NCI-H2029 treated with DMSO at 0.1 percent for 48 hours (cell line): ENCODE data around the gene MSMP.

Experiments
- DNase-seq: peaks from one replicate; lab custom pipeline; 2025; lab: John Stamatoyannopoulos, UW

MSMP gene

GRCh38 chr9:35743880-35744518 is 10.1 kb downstream of the MSMP start:
- DNase-seq = no peak

DNA sequence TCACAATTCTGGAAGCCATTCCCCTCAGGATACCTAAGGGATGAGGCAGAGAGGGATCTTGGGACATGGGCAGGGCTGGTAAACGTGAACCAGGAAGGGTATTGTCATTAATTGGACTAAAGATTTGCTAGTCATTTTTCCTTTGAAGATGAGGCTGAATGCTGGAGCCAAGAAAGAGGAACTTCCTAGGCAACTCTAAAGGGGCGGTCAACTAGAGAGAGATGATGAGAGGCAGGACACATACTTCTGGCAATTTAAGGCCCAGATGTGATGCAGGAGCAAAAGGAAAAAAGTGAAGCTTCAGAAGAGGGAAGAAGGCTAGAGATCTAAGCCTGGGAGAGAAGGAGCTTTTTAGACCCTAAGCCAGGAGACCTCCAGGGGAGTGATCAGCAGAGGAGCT is 10.6 kb downstream of the MSMP start:
- DNase-seq = no peak

GRCh38 chr9:35741740-35742139 is 12.3 kb downstream of the MSMP start:
- no peak for DNase-seq

DNA sequence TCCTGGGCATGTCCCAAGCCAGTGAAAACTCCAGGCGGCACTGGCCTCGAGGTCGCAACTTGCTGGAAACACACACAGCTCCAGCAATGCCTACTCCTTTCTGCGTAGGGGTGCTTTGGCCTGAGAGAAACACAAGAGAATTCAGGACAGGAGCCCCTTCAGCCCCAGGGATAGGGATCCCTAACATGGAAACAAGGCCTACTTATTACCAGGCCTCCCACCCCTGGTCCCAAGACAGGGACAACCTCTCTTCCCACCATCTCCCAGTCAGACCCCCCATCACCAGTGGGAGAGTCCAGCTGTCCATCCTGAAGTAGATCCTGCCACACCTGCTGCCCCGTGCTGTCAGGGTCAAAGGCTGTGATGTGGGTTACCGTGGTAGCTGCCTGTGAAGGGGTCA is 13.8 kb downstream of the MSMP start:
- no peak for DNase-seq

- no peak for DNase-seq
Measured at GRCh38 chr9:35738924-35739323, 15.2 kb downstream of the MSMP start.

- DNase-seq = no peak
Measured at GRCh38 chr9:35738186-35738585, 15.9 kb downstream of the MSMP start.

DNA sequence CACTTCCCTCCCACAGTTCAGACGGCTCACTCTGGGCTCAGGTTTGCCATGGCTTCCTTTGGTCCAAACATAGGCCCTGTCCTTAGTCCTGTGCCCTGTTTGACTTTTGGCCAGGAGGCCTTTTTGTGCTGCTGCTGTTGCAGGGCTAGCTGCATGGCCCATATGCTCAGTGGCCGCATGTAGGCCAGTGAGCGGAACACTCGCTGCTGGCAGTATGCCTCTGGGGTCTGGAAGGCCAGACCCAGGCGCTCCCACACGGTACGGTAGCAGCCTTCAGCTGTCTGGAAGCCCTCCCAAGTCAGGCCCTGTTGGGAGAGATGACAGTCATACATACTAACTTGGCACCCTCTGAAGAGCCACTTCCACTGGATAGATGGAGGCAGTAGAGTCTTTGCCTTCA is 16.9 kb downstream of the MSMP start:
- DNase-seq = no peak

DNA sequence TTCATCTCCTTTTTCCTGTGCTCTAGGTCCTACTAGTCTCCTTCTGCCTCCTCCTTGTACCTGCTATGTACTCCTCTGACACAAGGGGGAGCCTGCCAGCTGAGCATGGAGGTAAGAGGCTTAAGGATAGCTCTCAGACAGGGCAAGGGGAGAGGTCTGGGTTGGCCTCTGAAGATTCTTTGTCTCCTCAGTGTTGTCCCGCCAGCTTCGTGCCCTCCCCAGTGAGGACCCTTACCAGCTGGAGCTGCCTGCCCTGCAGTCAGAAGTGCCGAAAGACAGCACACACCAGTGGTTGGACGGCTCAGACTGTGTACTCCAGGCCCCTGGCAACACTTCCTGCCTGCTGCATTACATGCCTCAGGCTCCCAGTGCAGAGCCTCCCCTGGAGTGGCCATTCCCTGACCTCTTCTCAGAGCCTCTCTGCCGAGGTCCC is 17.9 kb downstream of the MSMP start:
- peak; percentile 64 for DNase-seq

DNA sequence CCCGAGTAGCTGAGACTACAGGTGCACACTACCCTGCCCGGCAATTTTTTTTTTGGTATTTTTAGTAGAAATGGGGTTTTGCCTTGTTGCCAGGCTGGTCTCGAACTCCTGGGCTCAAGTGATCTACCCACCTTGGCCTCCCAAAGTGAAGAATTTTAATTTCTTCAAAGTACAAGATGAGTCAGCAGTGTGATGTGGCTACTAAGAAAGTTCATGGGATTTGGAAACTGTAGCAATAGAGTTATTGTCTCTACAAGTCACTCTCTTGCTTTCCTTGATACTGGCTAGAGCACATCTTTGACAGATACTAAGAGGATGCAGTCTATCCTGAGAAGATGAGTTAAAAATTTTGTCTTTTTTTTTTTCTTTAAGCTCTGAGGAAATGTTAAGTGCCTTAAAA is 20.0 kb downstream of the MSMP start:
- DNase-seq = no peak

GRCh38 chr9:35732800-35733541 is 21.1 kb downstream of the MSMP start:
- DNase-seq = no peak

DNA sequence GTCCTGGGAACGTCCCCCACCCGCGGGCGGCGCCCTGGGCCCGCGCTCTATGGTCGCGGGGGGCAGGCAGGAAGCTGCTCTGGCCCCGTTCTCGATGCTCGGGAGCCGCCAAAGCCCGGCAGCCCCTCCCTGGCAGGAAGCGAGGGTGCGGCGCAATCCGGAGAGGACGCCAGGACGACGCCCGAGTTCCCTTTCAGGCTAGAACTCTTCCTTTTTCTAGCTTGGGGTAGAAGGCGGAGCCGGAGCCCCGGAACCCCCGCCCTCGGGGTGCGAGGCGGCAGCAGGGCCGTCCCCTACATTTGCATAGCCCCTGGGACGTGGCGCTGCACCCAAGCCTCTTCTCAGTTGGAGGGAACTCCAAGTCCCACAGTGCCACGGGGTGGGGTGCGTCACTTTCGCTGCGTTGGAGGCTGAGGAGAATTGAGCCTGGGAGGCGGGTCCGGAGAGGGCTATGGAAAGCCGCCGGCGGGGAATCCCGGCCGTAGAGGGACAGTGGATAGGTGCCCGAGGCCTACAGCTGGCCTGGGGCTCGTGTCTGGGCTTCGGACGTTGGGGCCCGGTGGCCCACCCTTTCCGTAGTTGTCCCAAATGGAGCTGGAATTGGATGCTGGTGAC is 21.8 kb downstream of the MSMP start, which contains the start of the genes CREB3 and TLN1:
TSS of gene CREB3 (plus strand) at position 482 of the 615 bp plus-strand sequence. CDS start at position 589, 107 bp downstream.
TSS of gene TLN1 (minus strand) at position 11 of the 615 bp plus-strand sequence. CDS start 6,501 bp downstream, outside the sequence.
- peak; percentile 98 for DNase-seq

DNA sequence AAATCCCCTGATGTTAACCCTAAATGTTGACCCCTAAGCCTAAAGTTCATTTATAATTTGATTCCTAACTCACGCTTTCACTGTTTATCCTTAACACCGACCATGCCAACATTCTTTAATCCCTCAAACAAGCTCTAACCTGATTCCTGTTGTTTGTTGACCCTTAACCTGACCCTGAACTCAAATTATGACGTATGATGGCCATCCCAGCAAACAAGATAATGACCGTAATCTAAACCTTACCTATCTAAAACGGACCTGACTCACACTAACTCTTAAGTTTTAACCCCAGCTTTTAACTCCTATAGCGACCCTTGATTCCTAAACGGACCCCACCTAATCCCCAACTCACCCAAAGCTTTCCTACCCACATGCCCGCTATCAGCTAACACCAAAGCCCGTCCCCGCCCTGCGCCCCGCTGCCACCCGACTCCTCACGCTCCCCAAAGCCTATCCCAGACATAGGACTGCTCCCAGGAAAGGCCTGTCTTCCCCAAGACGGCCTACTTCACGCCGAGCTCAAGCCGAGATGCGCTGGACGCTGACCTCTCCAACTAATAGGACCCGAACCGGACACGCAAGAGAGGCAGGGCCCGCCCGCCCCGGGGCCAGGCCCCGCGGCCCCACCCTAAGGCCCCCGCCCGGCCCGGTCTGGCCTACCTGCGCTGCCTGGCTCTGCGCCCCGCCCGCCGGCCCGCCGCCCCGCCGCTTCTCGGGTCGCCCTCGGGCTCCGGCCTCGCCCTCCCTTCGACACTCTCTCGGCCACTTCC is 22.5 kb downstream of the MSMP start:
- no peak for DNase-seq

DNA sequence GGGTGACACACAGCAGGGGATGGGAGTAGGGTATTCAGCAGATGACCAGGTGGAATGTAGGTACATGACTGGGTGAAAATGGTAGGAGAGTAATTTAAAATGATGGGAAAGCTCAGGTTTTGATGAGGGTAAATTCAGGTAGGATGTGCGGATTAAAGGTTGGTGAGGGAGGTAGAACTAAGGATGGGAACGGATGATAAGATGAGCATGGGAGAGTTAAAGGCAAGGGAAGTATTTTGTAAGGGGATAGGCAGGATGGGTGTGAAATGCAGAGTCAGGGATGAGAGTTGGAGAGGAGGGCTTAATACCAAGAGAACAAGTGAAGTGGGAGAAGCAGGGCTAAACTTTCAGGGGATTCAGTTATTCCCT is 23.6 kb downstream of the MSMP start:
- no peak for DNase-seq

GRCh38 chr9:35729700-35730485 is 24.2 kb downstream of the MSMP start:
- no peak for DNase-seq

DNA sequence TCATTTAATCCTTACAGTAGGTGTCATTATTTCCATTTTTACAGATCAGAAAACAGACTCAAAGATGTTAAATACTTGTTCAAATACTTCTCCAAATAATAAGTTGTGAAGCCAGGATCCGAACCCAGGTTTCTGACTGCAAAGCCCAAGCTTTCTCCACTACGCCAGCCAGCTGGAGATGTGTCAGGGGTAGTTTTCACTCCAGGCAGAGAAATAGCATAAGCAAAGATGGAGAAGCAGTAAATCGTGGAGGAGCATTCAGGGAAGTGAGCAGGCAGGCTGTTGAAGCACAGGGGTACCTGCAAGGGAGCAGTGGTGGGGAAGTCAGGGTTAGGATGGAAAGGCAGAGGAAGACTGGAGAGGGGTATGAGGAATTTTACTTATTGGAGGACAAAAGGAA is 25.0 kb downstream of the MSMP start:
- DNase-seq = no peak

DNA sequence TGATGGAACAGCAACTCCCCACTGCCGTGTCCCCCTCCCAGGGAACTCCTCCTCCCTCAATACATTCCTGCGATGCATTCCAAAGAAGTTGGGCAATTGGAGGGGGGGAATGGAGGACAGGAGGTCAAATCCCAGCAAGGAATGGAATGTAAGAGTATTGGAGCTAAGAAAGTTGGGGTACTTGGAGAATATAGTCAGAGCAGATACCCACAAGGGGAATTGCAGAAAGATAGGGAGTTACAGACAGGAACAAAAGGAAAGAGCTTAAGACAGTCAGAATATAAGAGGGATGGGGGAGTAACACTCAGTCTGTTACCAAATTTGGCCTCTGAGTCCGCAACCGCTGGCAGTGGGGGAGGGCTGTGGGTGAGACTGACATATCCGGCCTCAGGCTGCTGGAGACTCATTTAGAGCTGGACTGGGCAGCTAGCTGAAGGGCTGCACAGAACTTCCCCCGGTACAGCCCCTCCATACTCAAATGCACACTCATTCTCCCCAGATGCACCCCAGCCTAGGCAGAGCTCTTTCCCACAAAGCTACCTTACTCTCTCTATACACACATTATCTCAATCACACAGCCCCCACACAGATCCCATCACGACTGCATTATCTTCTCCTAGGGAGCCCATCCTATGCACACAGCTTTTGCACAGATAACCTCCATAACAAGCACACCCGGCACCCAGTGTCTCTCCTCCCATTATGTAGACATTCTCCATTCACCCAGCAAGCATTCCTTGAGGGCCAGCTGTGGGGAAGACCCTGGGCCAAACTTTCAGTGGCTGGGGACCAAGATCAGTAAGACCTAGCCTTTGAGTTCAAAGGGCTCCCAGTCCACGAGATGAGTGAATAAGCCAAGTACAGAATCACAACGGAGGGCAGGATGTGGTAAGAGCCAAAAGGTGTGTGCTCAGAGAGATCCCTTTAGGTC is 25.8 kb downstream of the MSMP start:
- no peak for DNase-seq

GRCh38 chr9:35727676-35728040 is 26.4 kb downstream of the MSMP start:
- no peak for DNase-seq

DNA sequence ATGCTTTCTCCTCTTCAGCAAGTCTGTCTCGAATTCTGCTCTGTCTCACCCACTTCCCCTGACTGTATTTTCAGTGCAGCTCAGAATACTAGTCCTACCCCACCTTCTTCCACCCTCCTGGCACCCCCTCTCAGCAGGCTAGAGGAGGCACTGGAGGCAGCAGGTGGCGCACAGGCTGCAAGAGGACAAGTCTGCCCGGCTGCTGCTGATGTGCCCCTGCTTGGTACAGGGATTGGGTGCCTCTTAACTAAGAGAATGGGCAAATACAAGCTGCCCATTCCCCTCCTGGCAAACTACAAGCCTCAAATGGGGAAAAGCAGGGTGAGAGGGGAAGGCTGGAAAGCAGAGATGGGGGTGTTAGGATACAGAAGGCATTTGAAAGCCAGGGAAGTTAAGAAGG is 27.1 kb downstream of the MSMP start:
- DNase-seq = no peak

DNA sequence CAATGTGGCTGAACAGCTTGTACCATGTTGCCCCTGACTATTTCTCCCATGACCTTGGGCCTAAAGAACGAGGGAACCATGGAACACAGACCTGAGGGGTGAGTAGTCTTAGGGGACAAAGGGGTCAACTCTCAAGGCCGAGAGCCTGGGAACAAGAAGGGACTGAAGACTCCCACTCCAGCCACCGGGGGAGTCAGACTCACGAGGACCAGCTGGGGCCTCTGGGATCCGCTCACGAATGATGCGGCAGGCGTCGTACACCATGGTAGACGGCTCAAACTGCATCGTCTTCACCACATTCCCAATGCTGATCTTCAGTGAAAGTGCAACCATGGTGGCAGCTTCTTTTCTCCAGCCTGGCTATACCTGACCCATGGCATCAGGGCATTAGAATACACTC is 28.7 kb downstream of the MSMP start:
- DNase-seq = no peak

GRCh38 chr9:35723908-35724307 is 30.2 kb downstream of the MSMP start:
- no peak for DNase-seq

- no peak for DNase-seq
Measured at GRCh38 chr9:35723426-35723825, 30.6 kb downstream of the MSMP start.
